Retinal pigment epithelial cell (primary cell): Measurements from ENCODE around the gene ITGA1.

Source experiments
- DNase-seq: peaks from one replicate; pipeline ENCODE4 v3.0.0-alpha.2; 2010; ENCODE audit warnings: low read depth
- H3K4me3 ChIP-seq: 2 replicates; pipeline ENCODE4 v1.5.1; 2011; ENCODE audit warnings: mild to moderate bottlenecking, low read length, control low read depth, moderate library complexity
- CTCF ChIP-seq: conservative IDR thresholded peaks from 2 replicates; pipeline ENCODE4 v1.5.1; 2011; ENCODE audit warnings: low read depth, low read length, control low read depth, inconsistent platforms

Gene ITGA1

GRCh38 chr5:52805615-52806014 is 17.9 kb downstream of the ITGA1 start:
- no peak for DNase-seq
- TF ChIP-seq CTCF = no peak
- no peak overlapping the region for H3K4me3 ChIP-seq

GRCh38 chr5:52807037-52807436 is 19.3 kb downstream of the ITGA1 start:
- TF ChIP-seq CTCF = no peak
- H3K4me3 ChIP-seq = no peak overlapping the region
- no peak for DNase-seq

- TF ChIP-seq CTCF = no peak
- H3K4me3 ChIP-seq = no peak overlapping the region
- DNase-seq = no peak
Measured at GRCh38 chr5:52807723-52808122, 20.0 kb downstream of the ITGA1 start.

- no peak for TF ChIP-seq CTCF
- DNase-seq = no peak
- no peak overlapping the region for H3K4me3 ChIP-seq
Measured at GRCh38 chr5:52808316-52808901, 20.7 kb downstream of the ITGA1 start.

GRCh38 chr5:52809884-52810283 is 22.2 kb downstream of the ITGA1 start:
- H3K4me3 ChIP-seq = no peak overlapping the region
- no peak for TF ChIP-seq CTCF
- DNase-seq = no peak

- no peak overlapping the region for H3K4me3 ChIP-seq
- TF ChIP-seq CTCF = no peak
- no peak for DNase-seq
Measured at GRCh38 chr5:52810426-52810825, 22.7 kb downstream of the ITGA1 start.

GRCh38 chr5:52811067-52811749 is 23.5 kb downstream of the ITGA1 start:
- TF ChIP-seq CTCF = no peak
- DNase-seq = no peak
- H3K4me3 ChIP-seq = no peak overlapping the region
